Keratinocyte (primary cell): ENCODE results near the gene HS6ST3. TPM values are rescaled to one million over a fixed set of nuclear protein-coding genes. Genes with fewer than 3 reads are reported as not detected.

ENCODE experiments used
- DNase-seq: peaks from one replicate; pipeline ENCODE4 v3.0.0-alpha.2; 2011; ENCODE audit warnings: low read depth, missing footprints, low spot score
- FAIRE-seq: peaks from 2 replicates; lab custom pipeline; 2011; peaks lifted over from hg19 to GRCh38; lab: Jason Lieb, UNC
- H2AFZ ChIP-seq: 2 replicates; pipeline ENCODE4 v1.6.0; 2012; ENCODE audit warnings: low read length, control low read depth, inconsistent platforms; ENCODE audit not compliant: control insufficient read depth
- H3K27ac ChIP-seq: 2 replicates; pipeline ENCODE4 v1.5.1; 2011; ENCODE audit warnings: low read length; ENCODE audit not compliant: control insufficient read depth, insufficient read depth
- H3K27me3 ChIP-seq: 3 replicates; pipeline ENCODE4 v1.6.0; 2011; ENCODE audit warnings: low read length; ENCODE audit not compliant: control insufficient read depth, insufficient read depth; ENCODE audit errors: extremely low read depth
- H3K36me3 ChIP-seq, 2 experiments: 2 replicates in 1 of 2; 3 replicates in 1 of 2; pipeline ENCODE4 v1.5.1; 2011; ENCODE audit warnings: low read length in 2 of 2, mild to moderate bottlenecking in 1 of 2; ENCODE audit not compliant: control insufficient read depth in 2 of 2, insufficient read depth in 2 of 2; ENCODE audit errors: extremely low read depth in 1 of 2
- H3K4me1 ChIP-seq: 3 replicates; pipeline ENCODE4 v1.5.1; 2011; ENCODE audit warnings: low read length; ENCODE audit not compliant: control insufficient read depth, insufficient read depth; ENCODE audit errors: extremely low read depth
- H3K4me2 ChIP-seq: 3 replicates; pipeline ENCODE4 v1.6.0; 2011; ENCODE audit warnings: low read depth, low read length; ENCODE audit not compliant: control insufficient read depth, insufficient read depth; ENCODE audit errors: extremely low read depth
- H3K4me3 ChIP-seq, 3 experiments: fragments of 200-600 bp in 1 of 3; sonication (generic) in 1 of 3; 2 replicates in 2 of 3; 3 replicates in 1 of 3; pipeline ENCODE4 v1.5.1; 2011 to 2016; ENCODE audit warnings: low read length in 3 of 3, mild to moderate bottlenecking in 3 of 3, control low read depth in 2 of 3, inconsistent platforms in 1 of 3, low read depth in 1 of 3, mixed read lengths in 1 of 3, mixed run types in 1 of 3, moderate library complexity in 1 of 3; ENCODE audit not compliant: control insufficient read depth in 2 of 3, insufficient read depth in 2 of 3; ENCODE audit errors: extremely low read depth in 1 of 3
- H3K79me2 ChIP-seq: 2 replicates; pipeline ENCODE4 v1.6.0; 2012; ENCODE audit warnings: low read length; ENCODE audit not compliant: control insufficient read depth, insufficient read depth
- H3K9ac ChIP-seq: 3 replicates; pipeline ENCODE4 v1.6.0; 2011; ENCODE audit warnings: low read length; ENCODE audit not compliant: control insufficient read depth, insufficient read depth; ENCODE audit errors: extremely low read depth
- H3K9me1 ChIP-seq: 3 replicates; pipeline ENCODE4 v1.6.0; 2011; ENCODE audit warnings: low read length; ENCODE audit not compliant: control insufficient read depth, insufficient read depth; ENCODE audit errors: extremely low read depth
- H3K9me3 ChIP-seq: 2 replicates; pipeline ENCODE4 v1.5.1; 2012; ENCODE audit warnings: low read depth, low read length; ENCODE audit not compliant: control insufficient read depth
- H4K20me1 ChIP-seq: 3 replicates; pipeline ENCODE4 v1.6.0; 2011; ENCODE audit warnings: low read length; ENCODE audit not compliant: control insufficient read depth, insufficient read depth; ENCODE audit errors: extremely low read depth
- CTCF ChIP-seq, 3 experiments: IDR thresholded peaks in 1 of 3; conservative IDR thresholded peaks in 1 of 3; optimal IDR thresholded peaks in 1 of 3; 2 replicates in 2 of 3; 3 replicates in 1 of 3; pipeline versions ENCODE3 to v1.5.1; 2011; ENCODE audit warnings: low read length in 3 of 3, mild to moderate bottlenecking in 3 of 3, moderate library complexity in 2 of 3, control low read depth in 1 of 3, inconsistent platforms in 1 of 3; ENCODE audit not compliant: insufficient read depth in 2 of 3; ENCODE audit errors: extremely low read depth in 1 of 3
- EZH2 ChIP-seq: IDR thresholded peaks from one replicate; pipeline ENCODE4 v1.6.1; 2012; ENCODE audit warnings: inconsistent platforms, mild to moderate bottlenecking, low read length, moderate library complexity
- dilution Hi-C: fragments of 300-500 bp; cut with MboI; formaldehyde crosslinking; loops from one replicate; pipeline ENCODE4 v1.7.0; 2020; ENCODE audit warnings: low sequenced_read_pairs; ENCODE audit not compliant: extremely low pct_ligation_motif_present
- polyA plus RNA-seq, 5 experiments: library from polyadenylated mRNA; depleted of rRNA in 3 of 5; stranded (reverse) in 3 of 5; stranded (forward) in 1 of 5; unstranded in 1 of 5; fragments of >200 nt; gene quantifications; 1 replicate in 1 of 5; 2 replicates in 3 of 5; 3 replicates in 1 of 5; pipeline versions ENCODE4 v1.2.1 to v1.2.3, GENCODE V29; 2011 to 2012; ENCODE audit warnings: missing spikeins in 2 of 5, low read depth in 1 of 5, low replicate concordance in 1 of 5

HS6ST3 gene
- polyA plus RNA-seq, 1 donor (not counting 4 experiments of a cell fraction or from before 2014, with no cell fraction given): 0.03 TPM

- H2AFZ ChIP-seq: no peak overlapping the region
- no peaks in the 10 kb centered on the region for H3K27me3 ChIP-seq
- no peaks in the 10 kb centered on the region for H3K79me2 ChIP-seq
- H3K36me3 ChIP-seq: no peaks in the 10 kb centered on the region
- no peak for TF ChIP-seq CTCF (optimal IDR thresholded peaks at IDR 0.05 in 1 of 3, IDR thresholded peaks at IDR 0.05 in 1 of 3, conservative IDR thresholded peaks at IDR 0.05 in 1 of 3; ENCODE audit: extremely low read depth in 1 of 3, insufficient read depth in 2 of 3, low read length in 3 of 3)
- no peak for TF ChIP-seq EZH2
- no peaks in the 10 kb centered on the region for H3K9me1 ChIP-seq
- no peaks in the 10 kb centered on the region for H3K9me3 ChIP-seq
- DNase-seq: no peak
- dilution Hi-C loops: loop anchor here (5.0 kb wide), 1 partner anchor 50 kb away; no protein-coding TSS in a partner anchor
- no peak for FAIRE-seq
- no peaks in the 10 kb centered on the region for H4K20me1 ChIP-seq
- H3K4me2 ChIP-seq: no peak overlapping the region
- no peak overlapping the region for H3K9ac ChIP-seq
- H3K4me3 ChIP-seq: no peak overlapping the region
- H3K27ac ChIP-seq: no peak overlapping the region
- H3K4me1 ChIP-seq: no peaks in the 10 kb centered on the region
Measured at GRCh38 chr13:96181911-96182310, 92.0 kb downstream of the HS6ST3 start.

- Histone ChIP-seq H2AFZ (no peak overlapping the region), H4K20me1 (no peaks in the 10 kb centered on the region), H3K36me3 (no peaks in the 10 kb centered on the region), H3K27ac (no peak overlapping the region), H3K9me1 (no peaks in the 10 kb centered on the region), H3K4me3 (no peak overlapping the region), H3K79me2 (no peaks in the 10 kb centered on the region), H3K9me3 (no peaks in the 10 kb centered on the region), H3K4me1 (no peaks in the 10 kb centered on the region), H3K27me3 (no peaks in the 10 kb centered on the region), H3K4me2 (no peak overlapping the region), H3K9ac (no peak overlapping the region)
- no peak for FAIRE-seq
- TF ChIP-seq CTCF (optimal IDR thresholded peaks at IDR 0.05 in 1 of 3, IDR thresholded peaks at IDR 0.05 in 1 of 3, conservative IDR thresholded peaks at IDR 0.05 in 1 of 3; ENCODE audit: extremely low read depth in 1 of 3, insufficient read depth in 2 of 3, low read length in 3 of 3) (no peak), EZH2 (no peak)
- dilution Hi-C loops: no loop called here
- no peak for DNase-seq
Measured at GRCh38 chr13:96185818-96186217, 95.9 kb downstream of the HS6ST3 start.
